ENCODE data around the gene IL10.

Gene IL10

GRCh38 chr1:206772243-206772937 lies at the start of gene IL10:
IL10 (minus strand) TSS chr1:206772494; CDS start chr1:206772435, 59 bp downstream.
- no peak for DNase-seq

- DNase-seq, result no peak
Measured at GRCh38 chr1:206821493-206821892, 49.2 kb upstream of the IL10 start.

- no peak for DNase-seq
Measured at GRCh38 chr1:206816390-206817287, 44.3 kb upstream of the IL10 start.

- DNase-seq, result no peak
Measured at GRCh38 chr1:206814716-206815341, 42.5 kb upstream of the IL10 start.

GRCh38 chr1:206812471-206812870 lies 40.2 kb upstream of the IL10 start:
- DNase-seq, result no peak

GRCh38 chr1:206809504-206810084 lies 37.3 kb upstream of the IL10 start:
- DNase-seq, result peak in 1 of 2 experiments; percentile 38

GRCh38 chr1:206808615-206809014 lies 36.3 kb upstream of the IL10 start:
- DNase-seq, result peak; percentile 61 to 62

GRCh38 chr1:206805357-206805756 lies 33.1 kb upstream of the IL10 start:
- no peak for DNase-seq

- no peak for DNase-seq
Measured at GRCh38 chr1:206804156-206804737, 32.0 kb upstream of the IL10 start.

GRCh38 chr1:206803221-206803730 lies 31.0 kb upstream of the IL10 start:
- DNase-seq, result peak in 1 of 2 experiments; percentile 8

GRCh38 chr1:206802401-206802800 lies 30.1 kb upstream of the IL10 start:
- DNase-seq, result no peak

- no peak for DNase-seq
Measured at GRCh38 chr1:206801467-206801866, 29.2 kb upstream of the IL10 start.

- DNase-seq, result no peak
Measured at GRCh38 chr1:206800891-206801290, 28.6 kb upstream of the IL10 start.

GRCh38 chr1:206800411-206800810 lies 28.1 kb upstream of the IL10 start:
- DNase-seq, result no peak

GRCh38 chr1:206799311-206799710 lies 27.0 kb upstream of the IL10 start:
- DNase-seq, result no peak

GRCh38 chr1:206798384-206798996 lies 26.2 kb upstream of the IL10 start:
- DNase-seq, result no peak

- DNase-seq, result peak in 1 of 2 experiments; percentile 25
Measured at GRCh38 chr1:206797534-206798383, 25.5 kb upstream of the IL10 start.

- DNase-seq, result no peak
Measured at GRCh38 chr1:206796981-206797402, 24.7 kb upstream of the IL10 start.

- DNase-seq, result no peak
Measured at GRCh38 chr1:206796116-206796515, 23.8 kb upstream of the IL10 start.

GRCh38 chr1:206794294-206794908 lies 22.1 kb upstream of the IL10 start:
- no peak for DNase-seq

GRCh38 chr1:206793620-206794019 lies 21.3 kb upstream of the IL10 start:
- no peak for DNase-seq
